HCT116 (cell line): ENCODE results near the gene EIF2S3. TPM values are rescaled to one million over a fixed set of nuclear protein-coding genes. Genes with fewer than 3 reads are reported as not detected.

ENCODE experiments used
- ATAC-seq: fragments of 200-7000 bp; cut with Tn5 transposase; 2 replicates; pipeline ENCODE4 v1.9.1; 2020; ENCODE audit warnings: mild to moderate bottlenecking, moderate library complexity
- BruUV-seq: library from RNA; stranded (reverse); fragments of 400-500 nt; replicated peaks from 2 replicates; lab custom pipeline; 2021; lab: Mats Ljungman, UMichigan
- CTCF ChIA-PET: fragments of 300-600 bp; sonication (Branson Sonifier 250); formaldehyde crosslinking; loops from one replicate; lab custom pipeline; 2021; ENCODE audit warnings: antibody characterized with exemption; lab: Charles Lee
- POLR2A ChIA-PET: fragments of 300-600, 350-600 bp; sonication (Branson Sonifier 250); formaldehyde crosslinking; loops from one replicate; lab custom pipeline; 2021; ENCODE audit warnings: antibody characterized with exemption; lab: Charles Lee
- RAD21 ChIA-PET, 2 experiments: fragments of 300-600 bp; sonication (Branson Sonifier 250); formaldehyde crosslinking; loops; one replicate each; lab custom pipeline; 2023; ENCODE audit warnings: low total read pairs in 2 of 2; ENCODE audit not compliant: uncharacterized antibody in 2 of 2, unreplicated experiment in 2 of 2, low non-redundant PET in 1 of 2; lab: Charles Lee
- DNase-seq: peaks from one replicate; pipeline ENCODE4 v3.0.0-alpha.2; 2010; ENCODE audit warnings: low read depth, low spot score
- H2AFZ ChIP-seq: fragments of 200-600 bp; shearing (Covaris generic), sonication (generic); 2 replicates; pipeline ENCODE4 v1.6.1; 2017; ENCODE audit warnings: low read depth, mixed run types, mixed read lengths, antibody characterized with exemption, low read length; ENCODE audit not compliant: poor library complexity, severe bottlenecking
- H3K27ac ChIP-seq: 2 replicates; pipeline ENCODE4 v1.5.1; 2012; ENCODE audit warnings: low read depth, low read length
- H3K27me3 ChIP-seq: fragments of 200-600 bp; sonication (generic); 2 replicates; pipeline ENCODE4 v1.6.1; 2016; ENCODE audit warnings: mixed run types, low read length, mixed read lengths; ENCODE audit not compliant: insufficient read depth
- H3K36me3 ChIP-seq, 2 experiments: fragments of 200-500 bp in 1 of 2; fragments of 200-600 bp in 1 of 2; sonication (Bioruptor generic) in 1 of 2; sonication (generic) in 1 of 2; 2 replicates each; pipeline versions ENCODE4 v1.5.1 to v1.6.1; 2014 to 2016; ENCODE audit warnings: low read length in 2 of 2, inconsistent platforms in 1 of 2, mixed read lengths in 1 of 2, mixed run types in 1 of 2; ENCODE audit not compliant: insufficient read depth in 2 of 2, control insufficient read depth in 1 of 2
- H3K4me1 ChIP-seq, 2 experiments: fragments of 200-600 bp in 1 of 2; sonication (generic) in 1 of 2; 2 replicates each; pipeline versions ENCODE4 v1.5.1 to v1.6.1; 2012 to 2017; ENCODE audit warnings: low read length in 2 of 2, inconsistent platforms in 1 of 2, mild to moderate bottlenecking in 1 of 2, mixed read lengths in 1 of 2, mixed run types in 1 of 2, moderate library complexity in 1 of 2; ENCODE audit not compliant: insufficient read depth in 2 of 2, control insufficient read depth in 1 of 2
- H3K4me2 ChIP-seq: fragments of 200-600 bp; sonication (generic); 2 replicates; pipeline ENCODE4 v1.6.1; 2017; ENCODE audit warnings: mixed run types, low read length, mixed read lengths
- H3K4me3 ChIP-seq, 2 experiments: fragments of 200-600 bp in 1 of 2; sonication (generic) in 1 of 2; replicated peaks in 1 of 2; 2 replicates each; pipeline ENCODE4 v1.5.1; 2011 to 2016; ENCODE audit warnings: low read length in 2 of 2, control low read depth in 1 of 2, low read depth in 1 of 2, mild to moderate bottlenecking in 1 of 2, mixed read lengths in 1 of 2, mixed run types in 1 of 2
- H3K79me2 ChIP-seq: fragments of 200-600 bp; sonication (generic); 2 replicates; pipeline ENCODE4 v1.6.1; 2017; ENCODE audit warnings: mild to moderate bottlenecking, mixed run types, low read length, moderate library complexity, mixed read lengths; ENCODE audit not compliant: insufficient read depth
- H3K9ac ChIP-seq: fragments of 200-600 bp; sonication (generic); 2 replicates; pipeline ENCODE4 v1.6.1; 2016; ENCODE audit warnings: low read length, mixed read lengths
- H3K9me2 ChIP-seq: fragments of 200-600 bp; sonication (generic), shearing (Covaris generic); 2 replicates; pipeline ENCODE4 v1.6.1; 2017; ENCODE audit warnings: mixed run types, mild to moderate bottlenecking, moderate library complexity; ENCODE audit not compliant: insufficient read depth
- H3K9me3 ChIP-seq, 2 experiments: fragments of 200-500 bp in 1 of 2; fragments of 200-600 bp in 1 of 2; sonication (Bioruptor generic) in 1 of 2; sonication (generic) in 1 of 2; 2 replicates each; pipeline ENCODE4 v1.6.1; 2014 to 2017; ENCODE audit warnings: low read length in 2 of 2, mixed read lengths in 2 of 2, inconsistent platforms in 1 of 2, low read depth in 1 of 2, mild to moderate bottlenecking in 1 of 2, mixed run types in 1 of 2, moderate library complexity in 1 of 2; ENCODE audit not compliant: control insufficient read depth in 1 of 2, insufficient read depth in 1 of 2
- H4K20me1 ChIP-seq: fragments of 200-600 bp; sonication (generic), shearing (Covaris generic); 2 replicates; pipeline ENCODE4 v1.6.1; 2017; ENCODE audit warnings: mixed run types, mild to moderate bottlenecking, moderate library complexity; ENCODE audit not compliant: insufficient read depth
- ATF3 ChIP-seq: IDR thresholded peaks from 2 replicates; pipeline ENCODE4 v1.6.1; 2012
- CBX3 ChIP-seq: IDR thresholded peaks from 2 replicates; pipeline ENCODE4 v1.6.1; 2012; ENCODE audit warnings: low read depth
- ELF1 ChIP-seq: IDR thresholded peaks from 2 replicates; pipeline ENCODE4 v1.6.1; 2012; ENCODE audit warnings: low read depth, borderline replicate concordance
- EZH2 ChIP-seq: fragments of 200-600 bp; sonication (generic); IDR thresholded peaks from 2 replicates; pipeline ENCODE4 v1.6.1; 2017; ENCODE audit warnings: antibody characterized with exemption, mixed run types
- JUND ChIP-seq: IDR thresholded peaks from 2 replicates; pipeline ENCODE4 v1.6.1; 2012
- POLR2A ChIP-seq: IDR thresholded peaks from 2 replicates; pipeline ENCODE4 v1.7.0; 2011; ENCODE audit warnings: borderline replicate concordance; ENCODE audit not compliant: insufficient read depth, insufficient read length; ENCODE audit errors: extremely low read depth
- POLR2AphosphoS5 ChIP-seq: IDR thresholded peaks from 2 replicates; pipeline ENCODE4 v1.6.1; 2011; ENCODE audit warnings: mild to moderate bottlenecking, low read depth, low read length, moderate library complexity
- REST ChIP-seq: IDR thresholded peaks from 2 replicates; pipeline ENCODE4 v1.6.1; 2012; ENCODE audit warnings: low read depth
- SIN3A ChIP-seq: IDR thresholded peaks from 2 replicates; pipeline ENCODE4 v1.6.1; 2012; ENCODE audit warnings: low read depth
- SRF ChIP-seq: IDR thresholded peaks from 2 replicates; pipeline ENCODE4 v1.6.1; 2012; ENCODE audit warnings: low read depth
- ZFX ChIP-seq: fragments of 450-650 bp; IDR thresholded peaks from 2 replicates; pipeline ENCODE4 v1.6.1; 2017
- intact Hi-C: fragments of 100-400 bp; cut with micrococcal nuclease; formaldehyde crosslinking; loops from 2 replicates; pipeline ENCODE4 v1.10.0; 2022
- total RNA-seq: library from RNA; stranded (reverse); gene quantifications from one replicate; pipeline ENCODE4 v1.2.1, GENCODE V29; 2021; ENCODE audit not compliant: unreplicated experiment

EIF2S3 gene
- total RNA-seq, 1 experiment from 2014 or later, result 273 TPM

GRCh38 chrX:24082447-24082846, 27.7 kb downstream of the EIF2S3 start:
- Histone ChIP-seq H3K9me3 (no peaks in the 10 kb centered on the region), H4K20me1 (no peaks in the 10 kb centered on the region), H3K27me3 (no peaks in the 10 kb centered on the region), H3K9ac (no peak overlapping the region), H3K27ac (peak overlapping the region; percentile 42; the same call in 1 of the 2 replicates), H2AFZ (no peak overlapping the region), H3K4me1 (peaks cover 3 to 20% of the 10 kb centered on the region in 2 experiments; a peak in 3 of 4 replicates), H3K4me3 (no peak overlapping the region), H3K79me2 (no peaks in the 10 kb centered on the region), H3K4me2 (no peak overlapping the region), H3K36me3 (0 out of 4 replicates have a peak, but pooled peaks cover 3% of the 10 kb centered on the region in 2 experiments), H3K9me2 (no peaks in the 10 kb centered on the region)
- POLR2A ChIA-PET, result interaction anchor here (0.7 kb wide), 1 partner anchor 27 kb away, joined by 3 read pairs; the partner anchor contains the start of gene EIF2S3
- ATAC-seq (no peak), DNase-seq (no peak)
- no TSS peak for BruUV-seq
- CTCF ChIA-PET, result interaction anchor here (1.1 to 1.5 kb wide), 3 partner anchors 16 to 177 kb away, joined by 3 to 4 read pairs (median 3); no protein-coding TSS in a partner anchor
- intact Hi-C loops, result no loop called here
- TF ChIP-seq POLR2AphosphoS5, result no peak
- RAD21 ChIA-PET, result no interaction called here

- intact Hi-C loops, result no loop called here
- Histone ChIP-seq H4K20me1 (no peaks in the 10 kb centered on the region), H3K4me2 (peak overlapping the region; percentile 54), H3K4me3 (no peak overlapping the region), H3K9me2 (no peaks in the 10 kb centered on the region), H3K79me2 (no peaks in the 10 kb centered on the region), H3K36me3 (no peaks in the 10 kb centered on the region), H3K9me3 (no peaks in the 10 kb centered on the region), H3K27me3 (no peaks in the 10 kb centered on the region), H3K27ac (peak overlapping the region; percentile 56; the same call in 1 of the 2 replicates), H2AFZ (no peak overlapping the region), H3K9ac (no peak overlapping the region), H3K4me1 (peaks cover 3 to 20% of the 10 kb centered on the region in 2 experiments; a peak in 3 of 4 replicates)
- ChIA-PET POLR2A (no interaction called here), CTCF (no interaction called here), RAD21 (no interaction called here)
- ATAC-seq (no peak), DNase-seq (no peak)
- no TSS peak for BruUV-seq
- no peak for TF ChIP-seq CBX3
- no peak for TF ChIP-seq ELF1
- TF ChIP-seq SRF, result no peak
- TF ChIP-seq REST, result no peak
- TF ChIP-seq POLR2A, result no peak
- TF ChIP-seq SIN3A, result no peak
- TF ChIP-seq ZFX, result no peak
- TF ChIP-seq EZH2, result no peak
- no peak for TF ChIP-seq POLR2AphosphoS5
- TF ChIP-seq ATF3, result no peak
- TF ChIP-seq JUND, result no peak
Measured at GRCh38 chrX:24085101-24085500, 30.3 kb downstream of the EIF2S3 start.
